ENCODE data around the gene VDR. TPM values are rescaled to one million over a fixed set of nuclear protein-coding genes. Genes with fewer than 3 reads are reported as not detected.

Gene VDR
- total and polyA plus RNA-seq, 2 experiments from 2014 or later, result not detected

DNA sequence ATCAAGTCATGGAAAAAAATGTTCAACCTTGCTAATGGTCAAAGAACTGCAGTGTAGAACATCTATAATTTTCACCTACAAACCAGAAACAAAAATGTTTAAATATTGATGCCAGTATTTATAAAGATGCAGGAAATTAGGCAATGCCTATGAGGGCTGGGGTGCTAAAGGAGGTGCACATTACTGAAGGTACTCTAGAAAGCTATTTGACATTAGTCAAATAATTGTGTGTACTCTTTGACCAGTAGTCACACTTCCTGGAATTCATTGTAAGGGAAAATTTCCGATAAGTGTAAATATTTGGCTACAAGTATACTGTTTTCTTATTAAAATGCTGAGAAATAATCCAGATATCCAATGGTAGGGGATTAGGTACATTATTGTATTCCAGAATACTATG is 48.7 kb downstream of the VDR start:
- Histone ChIP-seq H3K4me1 (ENCODE audit: low read depth) (peaks cover 12% of the 10 kb centered on the region), H3K27ac (no peak overlapping the region), H3K27me3 (no peaks in the 10 kb centered on the region), H3K9me3 (ENCODE audit: low read depth) (no peaks in the 10 kb centered on the region), H3K36me3 (no peaks in the 10 kb centered on the region), H3K4me3 (no peak overlapping the region)
- TF ChIP-seq, protein P1, sequence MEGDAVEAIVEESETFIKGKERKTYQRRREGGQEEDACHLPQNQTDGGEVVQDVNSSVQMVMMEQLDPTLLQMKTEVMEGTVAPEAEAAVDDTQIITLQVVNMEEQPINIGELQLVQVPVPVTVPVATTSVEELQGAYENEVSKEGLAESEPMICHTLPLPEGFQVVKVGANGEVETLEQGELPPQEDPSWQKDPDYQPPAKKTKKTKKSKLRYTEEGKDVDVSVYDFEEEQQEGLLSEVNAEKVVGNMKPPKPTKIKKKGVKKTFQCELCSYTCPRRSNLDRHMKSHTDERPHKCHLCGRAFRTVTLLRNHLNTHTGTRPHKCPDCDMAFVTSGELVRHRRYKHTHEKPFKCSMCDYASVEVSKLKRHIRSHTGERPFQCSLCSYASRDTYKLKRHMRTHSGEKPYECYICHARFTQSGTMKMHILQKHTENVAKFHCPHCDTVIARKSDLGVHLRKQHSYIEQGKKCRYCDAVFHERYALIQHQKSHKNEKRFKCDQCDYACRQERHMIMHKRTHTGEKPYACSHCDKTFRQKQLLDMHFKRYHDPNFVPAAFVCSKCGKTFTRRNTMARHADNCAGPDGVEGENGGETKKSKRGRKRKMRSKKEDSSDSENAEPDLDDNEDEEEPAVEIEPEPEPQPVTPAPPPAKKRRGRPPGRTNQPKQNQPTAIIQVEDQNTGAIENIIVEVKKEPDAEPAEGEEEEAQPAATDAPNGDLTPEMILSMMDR (IDR thresholded peaks at IDR 0.05; ENCODE audit: low read depth, low read length), result no peak
- DNase-seq (ENCODE audit: low read depth in 1 of 2, low spot score in 1 of 2), result no peak

DNA sequence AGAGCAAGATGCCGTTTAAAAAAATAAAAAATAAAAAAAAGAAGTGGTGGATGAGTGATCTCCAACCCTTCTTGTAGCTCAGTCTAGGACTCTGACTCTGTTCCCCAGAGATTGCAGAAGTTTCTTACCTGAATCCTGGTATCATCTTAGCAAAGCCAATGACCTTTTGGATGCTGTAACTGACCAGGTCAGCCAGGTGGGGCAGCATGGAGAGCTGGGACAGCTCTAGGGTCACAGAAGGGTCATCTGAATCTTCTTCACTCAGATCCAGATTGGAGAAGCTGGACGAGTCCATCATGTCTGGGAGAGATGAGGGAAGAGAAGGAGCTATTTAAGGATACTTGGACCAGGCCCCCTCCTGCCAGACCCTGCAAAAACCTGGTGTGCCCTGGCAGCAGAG is 49.3 kb downstream of the VDR start:
- Histone ChIP-seq H3K4me1 (ENCODE audit: low read depth) (peaks cover 12% of the 10 kb centered on the region), H3K36me3 (no peaks in the 10 kb centered on the region), H3K9me3 (ENCODE audit: low read depth) (no peaks in the 10 kb centered on the region), H3K4me3 (no peak overlapping the region), H3K27ac (no peak overlapping the region), H3K27me3 (no peaks in the 10 kb centered on the region)
- TF ChIP-seq, protein P1 (IDR thresholded peaks at IDR 0.05; ENCODE audit: low read depth, low read length), result no peak
- DNase-seq (ENCODE audit: low read depth in 1 of 2, low spot score in 1 of 2), result no peak

DNA sequence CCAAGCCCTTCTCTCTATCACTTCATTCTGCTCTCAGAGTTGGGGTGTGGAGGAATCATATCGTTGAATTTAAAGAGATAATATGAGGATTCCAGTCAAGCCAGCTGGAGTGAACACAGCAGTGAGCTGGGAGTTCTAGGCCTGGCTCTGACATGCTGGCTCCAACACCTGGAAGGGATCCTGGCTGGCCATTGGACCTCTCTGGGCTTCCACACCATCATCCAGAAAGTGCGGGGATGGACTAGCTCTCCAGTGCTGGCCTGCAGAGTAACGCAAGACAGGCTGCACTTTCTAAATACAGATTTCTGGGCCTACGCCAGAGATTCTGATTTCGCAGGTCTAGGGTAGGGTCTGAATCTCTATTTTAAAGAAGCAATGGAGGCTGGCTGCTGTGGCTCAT is 50.3 kb downstream of the VDR start:
- Histone ChIP-seq H3K9me3 (ENCODE audit: low read depth) (no peaks in the 10 kb centered on the region), H3K36me3 (no peaks in the 10 kb centered on the region), H3K27me3 (no peaks in the 10 kb centered on the region), H3K27ac (no peak overlapping the region), H3K4me3 (no peak overlapping the region), H3K4me1 (ENCODE audit: low read depth) (peaks cover 16% of the 10 kb centered on the region)
- TF ChIP-seq, protein P1 (IDR thresholded peaks at IDR 0.05; ENCODE audit: low read depth, low read length), result no peak
- no peak for DNase-seq (ENCODE audit: low read depth in 1 of 2, low spot score in 1 of 2)

DNA sequence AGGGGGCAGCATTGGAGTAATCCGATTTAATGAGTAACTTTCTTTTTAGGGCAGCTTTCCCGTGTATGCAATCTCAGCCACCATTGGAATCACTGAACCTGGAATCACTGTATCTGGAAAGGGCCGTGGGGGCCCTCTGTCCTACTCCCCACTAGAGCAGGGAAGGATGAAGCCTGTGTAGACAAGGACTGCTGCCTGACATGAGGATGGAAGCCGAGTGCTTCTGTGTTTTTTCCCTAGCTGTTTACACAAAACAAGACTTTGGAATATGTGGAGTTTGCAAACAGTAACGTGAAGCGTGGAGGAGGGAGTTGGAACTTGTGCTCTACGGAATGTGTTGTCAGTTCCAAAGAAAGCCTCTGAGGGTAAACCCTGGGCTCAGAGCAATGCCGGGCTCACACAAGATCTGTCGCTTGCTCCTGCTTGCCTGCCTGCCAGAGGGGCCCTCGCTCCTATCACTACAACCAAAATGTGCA is 52.7 kb downstream of the VDR start:
- no peaks in the 10 kb centered on the region for H3K9me3 ChIP-seq (ENCODE audit: low read depth)
- H3K27ac ChIP-seq, result peak overlapping the region; percentile 41
- DNase-seq (ENCODE audit: low read depth in 1 of 2, low spot score in 1 of 2), result peak in 1 of 2 donors; percentile 20
- peaks cover 16% of the 10 kb centered on the region for H3K4me1 ChIP-seq (ENCODE audit: low read depth)
- TF ChIP-seq, protein P1 (IDR thresholded peaks at IDR 0.05; ENCODE audit: low read depth, low read length), result no peak
- H3K4me3 ChIP-seq, result no peak overlapping the region
- no peaks in the 10 kb centered on the region for H3K27me3 ChIP-seq
- H3K36me3 ChIP-seq, result no peaks in the 10 kb centered on the region

DNA sequence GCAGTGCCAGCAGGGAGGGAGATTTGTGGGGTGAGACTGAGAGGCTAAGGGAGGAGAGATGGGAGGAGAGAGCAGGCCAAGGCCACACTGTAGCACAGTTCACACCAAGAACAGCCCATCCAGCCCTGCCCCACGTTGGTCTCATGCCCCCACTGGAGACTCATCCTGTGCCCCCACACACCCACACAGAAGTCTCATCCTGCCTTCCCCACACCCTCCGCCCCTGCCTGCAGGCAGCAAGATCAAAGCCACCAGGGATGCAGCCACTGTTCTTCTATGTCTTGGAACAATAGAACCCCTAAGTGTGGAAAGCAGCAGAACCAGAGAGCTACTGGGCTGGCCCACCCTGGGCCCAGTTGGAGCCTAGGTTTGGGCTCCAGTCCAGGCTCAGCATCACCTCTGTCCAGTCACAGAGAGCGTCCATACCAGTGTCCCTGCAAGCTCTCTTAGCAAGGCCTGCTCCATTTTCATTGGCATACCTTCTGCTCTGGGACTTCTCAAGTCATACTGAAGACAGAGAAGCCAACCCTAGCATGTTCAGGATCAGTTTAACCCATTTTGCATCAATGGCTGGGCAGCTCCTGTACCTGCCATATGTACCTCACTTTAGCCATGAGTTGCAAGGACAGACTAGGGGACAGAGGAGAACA is 53.4 kb downstream of the VDR start:
- Histone ChIP-seq H3K27me3 (no peaks in the 10 kb centered on the region), H3K9me3 (ENCODE audit: low read depth) (no peaks in the 10 kb centered on the region), H3K4me1 (ENCODE audit: low read depth) (peaks cover 16% of the 10 kb centered on the region), H3K36me3 (no peaks in the 10 kb centered on the region), H3K27ac (no peak overlapping the region), H3K4me3 (no peak overlapping the region)
- DNase-seq (ENCODE audit: low read depth in 1 of 2, low spot score in 1 of 2), result no peak
- TF ChIP-seq, protein P1 (IDR thresholded peaks at IDR 0.05; ENCODE audit: low read depth, low read length), result no peak
